GM18868 (cell line): ENCODE measurements around the gene TEX19.
"Not testable (repeated sequence)": the region's sequence is repeated elsewhere in the genome, so short reads cannot be mapped to it uniquely, and the experiment has no call there.

Source experiments
- ATAC-seq: cut with Tn5 transposase; IDR thresholded peaks from one replicate; pipeline ENCODE4 v1.9.1; 2021; ENCODE audit warnings: mild to moderate bottlenecking, moderate library complexity; ENCODE audit not compliant: unreplicated experiment

TEX19 gene

GRCh38 chr17:82351713-82352488 lies 7.1 kb upstream of the TEX19 start:
- no peak for ATAC-seq

DNA sequence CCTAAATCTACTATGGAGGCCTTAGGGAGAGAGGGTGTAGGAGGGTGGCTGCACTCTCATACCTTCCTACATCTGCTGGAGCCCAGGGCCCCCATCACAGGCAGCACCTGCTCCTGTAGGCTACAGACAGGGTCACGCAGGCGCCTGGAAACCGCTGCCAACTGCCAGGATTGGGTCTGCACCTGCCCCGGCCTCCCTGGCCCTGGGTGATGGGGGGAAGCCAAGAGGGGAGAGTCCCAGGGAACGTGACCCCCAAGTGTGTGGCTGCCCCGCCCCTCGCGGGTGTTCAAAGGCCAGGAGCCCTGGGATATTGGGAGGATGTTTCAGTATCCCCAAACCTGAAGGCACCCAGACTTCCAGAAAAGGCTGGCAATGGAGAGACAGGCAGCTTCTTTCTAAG lies 5.6 kb upstream of the TEX19 start:
- no peak for ATAC-seq

DNA sequence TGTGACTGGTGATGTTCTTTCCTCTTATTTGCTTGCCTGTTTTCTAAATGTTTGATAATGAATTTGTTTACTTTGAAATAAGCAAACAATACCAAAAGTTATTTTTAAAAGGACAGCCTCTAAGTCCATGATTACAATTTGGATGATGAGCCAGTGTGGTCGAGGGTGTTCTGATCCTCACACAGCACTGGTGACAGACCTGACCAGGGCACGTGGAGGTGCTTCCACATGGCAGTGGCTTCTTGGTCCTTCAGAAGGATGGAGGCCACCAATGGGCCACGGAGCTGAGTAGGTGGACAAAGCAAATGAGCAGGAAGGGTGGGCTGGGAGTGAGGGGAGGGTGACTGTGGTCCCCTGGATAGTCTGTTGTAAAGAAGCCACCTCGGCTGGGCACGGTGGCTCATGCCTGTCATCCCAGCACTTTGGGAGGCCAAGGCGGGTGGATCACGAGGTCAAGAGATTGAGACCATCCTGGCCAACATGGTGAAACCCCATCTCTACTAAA lies 4.2 kb upstream of the TEX19 start:
- ATAC-seq: no peak

DNA sequence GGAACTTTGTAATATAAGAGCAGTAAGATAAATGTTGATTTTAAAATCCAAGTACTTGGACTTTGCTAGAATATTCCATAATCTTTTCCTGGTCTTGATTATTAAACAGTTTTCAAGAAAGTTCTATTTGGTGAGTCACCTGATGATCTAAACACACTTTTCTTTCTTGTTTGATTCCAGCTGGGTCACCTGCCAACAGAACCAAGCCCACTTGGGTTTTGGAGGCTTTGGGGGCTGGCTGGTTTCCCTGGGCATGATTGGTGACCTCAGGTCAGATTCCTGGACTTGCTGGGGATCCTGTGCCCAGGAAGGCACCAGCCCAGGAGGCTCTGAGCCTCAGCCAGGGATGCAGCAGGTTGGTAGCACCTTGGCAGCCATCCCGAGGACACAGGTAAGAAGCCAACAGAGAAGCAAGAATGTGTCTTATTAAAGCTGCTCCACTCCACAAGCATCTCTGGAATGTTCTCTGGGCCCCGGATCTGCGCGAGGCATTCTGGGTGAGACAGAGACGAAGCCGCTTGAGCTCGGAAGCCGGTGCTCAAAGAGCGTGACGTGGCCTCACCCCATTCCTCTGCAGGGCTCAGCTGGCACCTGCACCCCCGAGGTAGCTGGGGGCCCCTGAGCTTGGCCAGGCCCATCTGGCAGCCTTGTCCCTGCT lies 3.1 kb upstream of the TEX19 start:
- no peak for ATAC-seq

- no peak for ATAC-seq
These were observed 2.1 kb upstream of the TEX19 start for GRCh38 chr17:82356845-82357355.

GRCh38 chr17:82357394-82357793 lies 1.7 kb upstream of the TEX19 start:
- ATAC-seq: no peak

DNA sequence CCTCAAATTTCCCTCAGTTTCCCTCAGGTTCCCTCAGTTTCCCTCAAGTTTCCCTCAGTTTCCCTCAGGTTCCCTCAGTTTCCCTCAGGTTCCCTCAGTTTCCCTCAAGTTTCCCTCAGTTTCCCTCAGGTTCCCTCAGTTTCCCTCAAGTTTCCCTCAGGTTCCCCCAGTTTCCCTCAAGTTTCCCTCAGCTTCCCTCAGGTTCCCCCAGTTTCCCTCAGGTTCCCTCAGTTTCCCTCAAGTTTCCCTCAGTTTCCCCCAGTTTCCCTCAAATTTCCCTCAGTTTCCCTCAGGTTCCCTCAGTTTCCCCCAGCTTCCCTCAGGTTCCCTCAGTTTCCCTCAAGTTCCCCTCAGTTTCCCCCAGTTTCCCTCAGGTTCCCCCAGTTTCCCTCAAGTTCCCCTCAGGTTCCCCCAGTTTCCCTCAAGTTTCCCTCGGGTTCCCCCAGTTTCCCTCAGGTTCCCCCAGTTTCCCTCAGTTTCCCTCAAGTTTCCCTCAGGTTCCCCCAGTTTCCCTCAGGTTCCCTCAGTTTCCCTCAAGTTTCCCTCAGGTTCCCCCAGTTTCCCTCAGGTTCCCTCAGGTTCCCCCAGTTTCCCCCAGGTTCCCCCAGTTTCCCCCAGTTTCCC lies 516 bp downstream of the TEX19 start:
- ATAC-seq: not testable (repeated sequence)

DNA sequence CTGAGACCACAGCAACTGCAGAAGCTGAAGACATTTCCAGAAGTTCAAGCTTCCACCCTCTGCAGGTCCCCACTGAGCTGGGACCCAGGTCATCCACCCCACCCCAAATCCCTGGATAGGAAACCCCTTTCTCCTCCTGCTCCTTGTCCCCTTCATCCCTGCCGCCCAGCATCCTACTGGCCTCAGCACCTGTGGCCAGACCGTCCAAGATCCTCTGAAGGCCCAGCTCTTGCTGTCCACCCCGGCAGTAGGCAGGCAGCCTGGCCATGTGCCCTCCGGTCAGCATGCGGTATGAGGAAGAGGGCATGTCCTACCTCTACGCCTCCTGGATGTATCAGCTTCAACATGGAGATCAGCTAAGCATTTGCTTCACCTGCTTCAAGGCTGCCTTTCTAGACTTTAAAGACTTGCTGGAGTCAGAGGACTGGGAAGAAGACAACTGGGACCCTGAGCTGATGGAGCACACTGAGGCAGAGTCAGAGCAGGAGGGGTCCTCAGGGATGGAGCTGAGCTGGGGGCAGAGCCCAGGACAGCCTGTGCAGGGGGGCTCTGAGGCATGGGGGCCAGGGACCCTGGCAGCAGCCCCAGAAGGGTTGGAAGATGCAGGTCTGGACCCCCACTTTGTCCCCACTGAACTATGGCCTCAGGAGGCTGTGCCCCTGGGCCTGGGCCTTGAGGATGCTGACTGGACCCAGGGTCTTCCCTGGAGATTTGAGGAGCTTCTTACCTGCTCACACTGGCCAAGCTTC lies 3.0 kb downstream of the TEX19 start:
- no peak for ATAC-seq

- ATAC-seq: no peak
These were observed 6.7 kb downstream of the TEX19 start for GRCh38 chr17:82365606-82366295.

DNA sequence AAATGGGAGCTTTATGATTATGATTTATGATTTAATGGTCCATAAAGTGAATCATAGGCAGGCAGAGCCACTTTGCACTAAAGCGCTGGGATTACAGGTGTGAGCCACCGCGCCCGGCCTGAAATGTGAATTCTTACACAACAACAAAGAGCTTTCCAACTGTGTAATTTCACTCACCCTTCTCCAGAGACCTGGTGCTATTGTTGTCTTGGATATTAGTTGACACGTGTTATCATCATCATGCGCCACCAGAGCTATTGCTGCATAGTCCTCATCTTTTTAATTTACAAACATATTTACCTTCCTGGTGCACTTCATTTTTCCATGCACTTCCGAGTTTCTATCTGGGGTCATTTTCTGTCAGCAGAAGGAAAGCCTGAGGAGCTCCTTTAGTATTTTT lies 7.7 kb downstream of the TEX19 start:
- no peak for ATAC-seq

DNA sequence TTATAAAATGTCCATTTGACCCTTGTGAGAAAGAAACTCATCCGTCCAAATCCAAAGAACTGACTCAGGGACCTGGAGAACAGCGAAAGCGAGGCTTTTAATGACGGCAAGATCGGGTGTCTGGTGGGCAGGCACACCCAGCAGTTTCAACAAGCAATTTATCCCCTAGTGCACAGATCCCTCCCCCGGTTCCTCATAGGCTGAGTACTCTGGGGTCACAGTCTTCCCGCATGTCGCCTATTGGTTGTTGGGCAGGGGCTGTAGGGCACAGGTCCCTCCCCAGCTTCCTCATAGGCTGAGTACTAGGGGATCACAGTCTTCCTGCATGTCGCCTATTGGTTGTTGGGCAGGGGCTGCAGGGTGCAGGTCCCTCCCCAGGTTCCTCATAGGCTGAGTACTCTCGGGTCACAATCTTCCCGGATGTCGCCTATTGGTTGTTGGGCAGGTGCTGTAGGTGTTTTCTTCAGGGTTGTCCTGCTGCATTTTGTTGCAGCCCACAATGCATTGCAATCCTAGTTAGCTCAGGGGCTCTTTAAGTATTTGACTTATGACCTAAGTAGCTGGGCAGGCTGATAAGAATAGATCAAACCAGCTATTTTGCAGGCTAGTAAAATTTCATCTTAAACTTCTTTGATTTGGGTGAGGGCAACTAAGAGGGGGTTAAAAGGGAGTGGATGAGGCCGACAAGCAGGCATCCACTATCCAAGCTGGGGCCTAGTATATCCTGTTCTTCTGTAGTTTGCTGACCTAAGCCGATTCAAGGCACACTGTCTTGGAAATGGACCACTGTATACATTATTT lies 8.9 kb downstream of the TEX19 start:
- ATAC-seq: no peak

DNA sequence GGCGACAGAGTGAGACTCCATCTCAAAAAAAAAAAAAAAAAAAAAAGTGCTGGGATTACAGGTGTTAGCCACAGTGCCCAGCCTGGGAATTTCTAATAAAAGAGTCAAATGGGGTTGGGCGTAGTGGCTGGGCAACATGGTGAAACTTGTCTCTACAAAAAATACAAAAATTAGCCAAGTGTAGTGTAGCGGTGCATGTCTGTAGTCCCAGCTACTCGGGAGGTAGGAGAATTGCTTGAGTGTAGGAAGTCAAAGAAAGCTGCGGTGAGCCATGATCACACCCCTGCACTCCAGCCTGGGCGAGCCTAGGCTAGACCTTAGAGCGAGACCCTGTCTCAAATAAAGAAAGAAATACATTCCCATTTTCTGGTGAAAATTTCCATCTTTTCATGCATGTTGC lies 10.2 kb downstream of the TEX19 start:
- no peak for ATAC-seq

DNA sequence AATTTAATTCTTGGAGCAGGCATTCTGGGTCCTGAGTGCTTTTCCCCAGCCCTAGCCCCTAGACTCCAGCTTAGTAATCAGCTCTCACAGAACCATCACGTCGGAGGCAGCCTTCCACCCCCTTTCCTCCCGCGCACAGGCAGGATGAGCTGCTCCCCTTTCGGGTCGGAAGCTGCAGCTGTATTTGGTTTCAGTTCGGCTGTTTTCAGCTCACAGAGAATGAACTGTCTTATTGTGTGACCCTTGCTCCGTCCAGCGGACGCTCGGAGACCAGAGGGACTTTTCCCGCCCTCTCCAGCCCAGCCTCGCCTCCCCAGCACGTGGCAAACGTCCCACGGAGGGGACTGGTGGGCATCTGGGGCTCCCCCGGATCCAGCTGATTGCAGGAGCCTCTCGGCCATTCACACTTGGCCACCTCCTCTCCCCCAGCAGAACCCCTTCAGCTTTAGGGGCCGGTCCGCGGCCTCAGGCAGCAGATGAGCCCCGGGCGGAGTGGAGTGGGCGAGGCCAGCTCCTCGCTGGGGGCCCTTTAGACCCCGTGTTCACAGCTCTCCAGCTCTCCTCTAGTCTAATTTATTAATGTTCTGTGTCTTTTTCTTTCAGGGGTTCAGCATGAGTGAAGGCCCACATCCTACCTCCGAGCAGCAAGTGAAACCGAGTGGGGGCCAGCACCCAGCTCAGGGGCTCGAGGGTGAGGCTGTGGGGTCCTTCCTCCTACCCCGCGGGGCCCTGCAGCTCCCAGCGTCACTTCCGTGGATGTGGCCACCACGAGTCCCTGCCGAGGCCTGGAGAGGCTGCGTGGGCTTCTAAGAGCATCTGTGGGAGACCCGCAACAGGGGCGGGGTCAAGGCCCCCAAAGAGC lies 11.7 kb downstream of the TEX19 start:
- no peak for ATAC-seq

DNA sequence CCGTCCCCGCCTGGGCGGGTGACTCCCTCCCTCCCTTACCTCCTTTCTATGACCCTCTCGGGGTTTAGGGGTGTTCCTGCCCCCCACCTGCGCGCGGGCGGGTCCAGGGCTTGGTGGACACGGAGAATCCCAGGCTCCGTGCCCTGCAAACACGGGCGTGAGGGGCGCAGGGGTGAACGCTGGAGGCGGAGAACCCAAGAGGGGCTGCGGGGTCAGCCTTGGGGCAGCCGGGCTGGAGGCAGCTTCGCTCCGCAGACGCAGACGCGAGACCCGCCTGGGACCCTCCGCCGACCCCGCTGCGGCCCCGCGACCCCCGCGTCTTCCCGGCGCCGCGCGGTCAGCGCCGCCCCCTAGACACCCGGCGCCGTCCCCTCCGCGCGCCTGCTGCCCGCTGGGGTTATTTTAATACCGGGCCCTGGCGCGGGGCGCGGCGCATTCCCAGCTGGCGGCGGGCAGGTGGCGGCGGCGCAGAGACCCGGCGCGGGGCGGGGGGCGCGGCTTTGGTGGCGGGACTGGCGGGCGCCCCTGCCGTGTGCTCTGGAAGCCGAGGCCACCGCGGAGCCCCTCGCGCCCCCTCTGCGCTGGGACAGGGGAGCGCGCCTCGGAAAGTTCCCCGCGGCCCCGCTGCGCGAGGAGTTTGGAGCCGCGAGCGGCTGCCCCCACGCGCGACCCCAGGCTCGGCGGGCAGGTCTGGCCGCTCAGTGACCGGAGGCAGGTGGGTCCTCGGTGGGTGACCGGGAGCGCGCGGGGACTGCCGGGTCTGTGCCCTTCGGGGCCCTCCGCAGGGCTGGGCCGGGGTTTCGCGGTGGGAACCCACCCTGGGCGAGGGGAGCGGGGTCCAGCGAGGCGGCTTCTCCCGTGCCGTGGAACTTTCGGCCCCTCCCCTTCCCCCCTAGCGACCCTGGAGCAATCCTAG lies 12.5 kb downstream of the TEX19 start, which contains the start of gene UTS2R:
Gene UTS2R (plus strand): TSS at position 433 of the 916 bp plus-strand sequence. CDS start 2,560 bp downstream, outside the sequence.
- ATAC-seq: no peak

- ATAC-seq: no peak
These were observed 13.4 kb downstream of the TEX19 start for GRCh38 chr17:82372249-82373071.

DNA sequence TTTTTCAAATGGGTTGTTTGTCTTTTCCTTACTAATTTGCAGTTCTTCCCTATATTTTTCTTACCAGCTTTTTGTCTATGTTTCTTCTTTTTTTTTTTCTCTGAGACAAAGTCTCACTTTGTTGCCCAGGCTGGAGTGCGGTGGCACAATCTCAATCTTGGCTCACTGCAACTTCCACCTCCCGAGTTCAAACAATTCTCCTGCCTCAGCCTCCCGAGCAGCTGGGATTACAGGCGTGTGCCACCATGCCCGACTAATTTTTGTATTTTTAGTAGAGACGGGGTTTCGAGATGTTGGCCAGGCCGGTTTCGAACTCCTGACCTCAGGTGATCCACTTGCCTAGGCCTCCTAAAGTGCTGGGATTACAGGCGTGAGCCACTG lies 14.0 kb downstream of the TEX19 start:
- not testable (repeated sequence) for ATAC-seq
